SK-N-SH (cell line): Measurements from ENCODE around the gene MAPK8IP3. TPM values are rescaled to one million over a fixed set of nuclear protein-coding genes. Genes with fewer than 3 reads are reported as not detected.

Source experiments
- CTCF ChIA-PET: fragments of 300-600, 350-600 bp; formaldehyde crosslinking; extraction: SDS; loops from one replicate; lab custom pipeline; 2021; lab: Yijun Ruan, JAX
- POLR2A ChIA-PET: fragments of 350-600 bp; sonication (Branson Sonifier 250); formaldehyde crosslinking; extraction: SDS; loops from one replicate; lab custom pipeline; 2020; ENCODE audit warnings: antibody characterized with exemption, inconsistent platforms; lab: Yijun Ruan, JAX
- DNase-seq: peaks from one replicate; pipeline ENCODE4 v3.0.0; 2012
- H2AFZ ChIP-seq: fragments of 200-600 bp; sonication (generic); 2 replicates; pipeline ENCODE4 v1.8.1; 2016; ENCODE audit warnings: antibody characterized with exemption, mild to moderate bottlenecking, low read depth
- H3F3A ChIP-seq: fragments of 200-600 bp; sonication (generic); replicated peaks from 2 replicates; pipeline ENCODE3; 2016; ENCODE audit warnings: antibody characterized with exemption, mild to moderate bottlenecking; ENCODE audit not compliant: insufficient read depth
- H3K27ac ChIP-seq, 2 experiments: fragments of 200-500 bp in 1 of 2; fragments of 200-600 bp in 1 of 2; sonication (Bioruptor generic) in 1 of 2; sonication (generic), shearing (Covaris generic) in 1 of 2; 2 replicates each; pipeline versions ENCODE4 v1.5.1 to v1.6.1; 2014 to 2016; ENCODE audit warnings: low read depth in 2 of 2, inconsistent platforms in 1 of 2, low read length in 1 of 2, mild to moderate bottlenecking in 1 of 2, mixed read lengths in 1 of 2
- H3K27me3 ChIP-seq: fragments of 200-600 bp; sonication (generic), shearing (Covaris generic); 2 replicates; pipeline ENCODE4 v1.6.1; 2016; ENCODE audit warnings: mixed run types; ENCODE audit not compliant: insufficient read depth
- H3K36me3 ChIP-seq, 2 experiments: fragments of 200-500 bp in 1 of 2; fragments of 200-600 bp in 1 of 2; sonication (Bioruptor generic) in 1 of 2; sonication (generic) in 1 of 2; replicated peaks in 1 of 2; 2 replicates each; pipeline versions ENCODE3 to v1.5.1; 2014 to 2016; ENCODE audit warnings: low read length in 1 of 2, mild to moderate bottlenecking in 1 of 2; ENCODE audit not compliant: insufficient read depth in 2 of 2, control insufficient read depth in 1 of 2
- H3K4me1 ChIP-seq, 2 experiments: fragments of 200-500 bp in 1 of 2; fragments of 200-600 bp in 1 of 2; sonication (Bioruptor generic) in 1 of 2; sonication (generic), shearing (Covaris generic) in 1 of 2; 2 replicates each; pipeline versions ENCODE4 v1.5.1 to v1.6.1; 2014 to 2016; ENCODE audit warnings: low read depth in 1 of 2, low read length in 1 of 2, mixed run types in 1 of 2; ENCODE audit not compliant: insufficient read depth in 2 of 2, control insufficient read depth in 1 of 2
- H3K4me2 ChIP-seq: fragments of 200-600 bp; sonication (generic), shearing (Covaris generic); 2 replicates; pipeline ENCODE4 v1.6.1; 2017; ENCODE audit warnings: mixed run types
- H3K4me3 ChIP-seq, 2 experiments: fragments of 200-500 bp in 1 of 2; fragments of 200-600 bp in 1 of 2; sonication (Bioruptor generic) in 1 of 2; sonication (generic), shearing (Covaris generic) in 1 of 2; 2 replicates each; pipeline versions ENCODE4 v1.5.1 to v1.8.1; 2014 to 2016; ENCODE audit warnings: low read depth in 2 of 2, inconsistent platforms in 1 of 2, low read length in 1 of 2, mild to moderate bottlenecking in 1 of 2, mixed read lengths in 1 of 2, moderate library complexity in 1 of 2
- H3K79me2 ChIP-seq: fragments of 200-600 bp; sonication (generic); 2 replicates; pipeline ENCODE4 v1.8.1; 2017; ENCODE audit warnings: mild to moderate bottlenecking; ENCODE audit not compliant: insufficient read depth
- H3K9ac ChIP-seq: fragments of 200-600 bp; sonication (generic); 2 replicates; pipeline ENCODE4 v1.6.1; 2017; ENCODE audit warnings: mixed run types
- H3K9me2 ChIP-seq: fragments of 200-600 bp; sonication (generic); 2 replicates; pipeline ENCODE4 v1.6.1; 2017; ENCODE audit warnings: mixed run types
- H3K9me3 ChIP-seq: fragments of 200-600 bp; sonication (generic); 2 replicates; pipeline ENCODE4 v1.6.1; 2017; ENCODE audit warnings: mixed run types, mild to moderate bottlenecking, moderate library complexity
- H4K20me1 ChIP-seq: fragments of 200-600 bp; sonication (generic); 2 replicates; pipeline ENCODE4 v1.6.1; 2017; ENCODE audit warnings: mild to moderate bottlenecking, mixed run types; ENCODE audit not compliant: insufficient read depth
- CTCF ChIP-seq: fragments of 200-600 bp; sonication (generic); IDR thresholded peaks from 2 replicates; pipeline ENCODE4 v1.6.1; 2017; ENCODE audit warnings: antibody characterized with exemption, mild to moderate bottlenecking, moderate library complexity
- ELF1 ChIP-seq: IDR thresholded peaks from 2 replicates; pipeline ENCODE4 v1.4.0; 2012
- EZH2phosphoT487 ChIP-seq: fragments of 200-600 bp; sonication (generic); IDR thresholded peaks from 2 replicates; pipeline ENCODE4 v1.6.1; 2017; ENCODE audit warnings: low read depth, mixed run types, mild to moderate bottlenecking, antibody characterized with exemption, moderate library complexity, borderline replicate concordance
- FOSL2 ChIP-seq: IDR thresholded peaks from 2 replicates; pipeline ENCODE4 v1.4.0; 2012; ENCODE audit warnings: low read depth, mild to moderate bottlenecking, moderate library complexity, borderline replicate concordance
- GABPA ChIP-seq: IDR thresholded peaks from 2 replicates; pipeline ENCODE4 v1.4.0; 2012; ENCODE audit warnings: low read depth, mild to moderate bottlenecking
- GATA2 ChIP-seq: sonication (generic); formaldehyde crosslinking; IDR thresholded peaks from 2 replicates; pipeline ENCODE4 v1.5.0; 2020; ENCODE audit warnings: mild to moderate bottlenecking, missing genetic modification reagents
- JUND ChIP-seq: IDR thresholded peaks from 2 replicates; pipeline ENCODE4 v1.4.0; 2012
- MEF2A ChIP-seq: IDR thresholded peaks from 2 replicates; pipeline ENCODE4 v1.4.0; 2012; ENCODE audit warnings: low read depth, borderline replicate concordance
- NFIC ChIP-seq: IDR thresholded peaks from 2 replicates; pipeline ENCODE4 v1.4.0; 2012; ENCODE audit warnings: borderline replicate concordance
- POLR2AphosphoS5 ChIP-seq: IDR thresholded peaks from 2 replicates; pipeline ENCODE4 v1.6.1; 2012; ENCODE audit warnings: low read depth, low read length
- RCOR1 ChIP-seq: fragments of 150-350 bp; IDR thresholded peaks from 2 replicates; pipeline ENCODE4 v1.6.1; 2017; ENCODE audit warnings: antibody characterized with exemption, low read length
- REST ChIP-seq: IDR thresholded peaks from 2 replicates; pipeline ENCODE4 v1.6.1; 2012; ENCODE audit warnings: mild to moderate bottlenecking, low read depth, low read length, moderate library complexity
- RXRA ChIP-seq: IDR thresholded peaks from 2 replicates; pipeline ENCODE4 v1.4.0; 2012; ENCODE audit warnings: low read depth, mild to moderate bottlenecking, borderline replicate concordance
- SIN3A ChIP-seq: IDR thresholded peaks from 2 replicates; pipeline ENCODE4 v1.6.1; 2012; ENCODE audit warnings: low read depth, mild to moderate bottlenecking, low read length, moderate library complexity, borderline replicate concordance
- SMC3 ChIP-seq: IDR thresholded peaks from 2 replicates; pipeline ENCODE4 v1.6.1; 2012; ENCODE audit warnings: low read depth, low read length, improper control_type of control experiment
- YY1 ChIP-seq: IDR thresholded peaks from 2 replicates; pipeline ENCODE4 v1.4.0; 2012; ENCODE audit warnings: low read depth, mild to moderate bottlenecking
- whole genome bisulfite sequencing: methylation state at CpG from one replicate; pipeline ENCODE4 v1.1.6; 2017; ENCODE audit warnings: low lambda C conversion rate; 5-methylcytosine and 5-hydroxymethylcytosine counted together
- polyA plus RNA-seq, 3 experiments: library from polyadenylated mRNA; depleted of rRNA; stranded (reverse); fragments of >200 nt; gene quantifications; 2 replicates each; pipeline ENCODE4 v1.2.3, GENCODE V29; 2012
- TF ChIP-seq, protein P1 (sequence below): IDR thresholded peaks from 2 replicates; pipeline ENCODE4 v1.4.0; 2012; ENCODE audit warnings: low read depth
- TF ChIP-seq, protein P2 (sequence below): IDR thresholded peaks from 2 replicates; pipeline ENCODE4 v1.4.0; 2012; ENCODE audit warnings: low read depth, borderline replicate concordance
- TF ChIP-seq, protein P3 (sequence below): fragments of 150-350 bp; IDR thresholded peaks from 2 replicates; pipeline ENCODE4 v1.6.1; 2016; ENCODE audit warnings: mild to moderate bottlenecking, low read depth, low read length

MAPK8IP3 gene
- polyA plus RNA-seq, 1 of the 3 experiments (the other 2 are of a cell fraction): 57.3 TPM

GRCh38 chr16:1669698-1670097 lies 36.3 kb upstream of the MAPK8IP3 start:
- Histone ChIP-seq H3K4me2 (no peak overlapping the region), H3K79me2 (no peaks in the 10 kb centered on the region), H3F3A (peaks cover 5% of the 10 kb centered on the region), H3K4me1 (0 out of 4 replicates have a peak, but pooled peaks cover 0 to 3% of the 10 kb centered on the region in 2 experiments), H3K36me3 (peaks cover 18 to 88% of the 10 kb centered on the region in 2 experiments), H4K20me1 (no peaks in the 10 kb centered on the region)
- WGBS: 95% methylated on average over 2 of the region's 7 CpGs
- CTCF ChIA-PET: interaction anchor here (1.5 kb wide), 1 partner anchor 54 kb away, joined by 5 read pairs; no protein-coding TSS in a partner anchor
- TF ChIP-seq SIN3A (no peak), EZH2phosphoT487 (no peak), RCOR1 (no peak), GABPA (no peak), YY1 (no peak), MEF2A (no peak), FOSL2 (no peak), SMC3 (no peak), POLR2AphosphoS5 (no peak), CTCF (no peak), REST (no peak), ELF1 (no peak), GATA2 (no peak), JUND (no peak), RXRA (no peak), NFIC (no peak)
- TF ChIP-seq, protein P1, sequence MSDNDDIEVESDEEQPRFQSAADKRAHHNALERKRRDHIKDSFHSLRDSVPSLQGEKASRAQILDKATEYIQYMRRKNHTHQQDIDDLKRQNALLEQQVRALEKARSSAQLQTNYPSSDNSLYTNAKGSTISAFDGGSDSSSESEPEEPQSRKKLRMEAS: no peak
- TF ChIP-seq, protein P2, sequence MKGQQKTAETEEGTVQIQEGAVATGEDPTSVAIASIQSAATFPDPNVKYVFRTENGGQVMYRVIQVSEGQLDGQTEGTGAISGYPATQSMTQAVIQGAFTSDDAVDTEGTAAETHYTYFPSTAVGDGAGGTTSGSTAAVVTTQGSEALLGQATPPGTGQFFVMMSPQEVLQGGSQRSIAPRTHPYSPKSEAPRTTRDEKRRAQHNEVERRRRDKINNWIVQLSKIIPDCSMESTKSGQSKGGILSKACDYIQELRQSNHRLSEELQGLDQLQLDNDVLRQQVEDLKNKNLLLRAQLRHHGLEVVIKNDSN: no peak
- TF ChIP-seq, protein P3, sequence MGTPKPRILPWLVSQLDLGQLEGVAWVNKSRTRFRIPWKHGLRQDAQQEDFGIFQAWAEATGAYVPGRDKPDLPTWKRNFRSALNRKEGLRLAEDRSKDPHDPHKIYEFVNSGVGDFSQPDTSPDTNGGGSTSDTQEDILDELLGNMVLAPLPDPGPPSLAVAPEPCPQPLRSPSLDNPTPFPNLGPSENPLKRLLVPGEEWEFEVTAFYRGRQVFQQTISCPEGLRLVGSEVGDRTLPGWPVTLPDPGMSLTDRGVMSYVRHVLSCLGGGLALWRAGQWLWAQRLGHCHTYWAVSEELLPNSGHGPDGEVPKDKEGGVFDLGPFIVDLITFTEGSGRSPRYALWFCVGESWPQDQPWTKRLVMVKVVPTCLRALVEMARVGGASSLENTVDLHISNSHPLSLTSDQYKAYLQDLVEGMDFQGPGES: no peak
- TF ChIP-seq, all 33 proteins: peak for 0
- H3K27me3 ChIP-seq: no peaks in the 10 kb centered on the region
- H2AFZ ChIP-seq: no peak overlapping the region
- no peak overlapping the region for H3K9ac ChIP-seq
- H3K4me3 ChIP-seq: no peak overlapping the region
- POLR2A ChIA-PET: interaction anchor here (0.8 kb wide), 1 partner anchor 9 kb away, joined by 3 read pairs; the partner anchor contains the start of gene JPT2
- no peak for DNase-seq
- H3K9me3 ChIP-seq: no peaks in the 10 kb centered on the region
- H3K27ac ChIP-seq: no peak overlapping the region
- no peaks in the 10 kb centered on the region for H3K9me2 ChIP-seq
